T follicular helper cell (primary cell): ENCODE results near the gene PRDM16.

ENCODE experiments used
- DNase-seq: peaks from one replicate; pipeline ENCODE4 v3.0.0-alpha.2; 2020; ENCODE audit warnings: low read depth

PRDM16 gene

GRCh38 chr1:3373700-3374405 lies 304.9 kb downstream of the PRDM16 start:
- no peak for DNase-seq

DNA sequence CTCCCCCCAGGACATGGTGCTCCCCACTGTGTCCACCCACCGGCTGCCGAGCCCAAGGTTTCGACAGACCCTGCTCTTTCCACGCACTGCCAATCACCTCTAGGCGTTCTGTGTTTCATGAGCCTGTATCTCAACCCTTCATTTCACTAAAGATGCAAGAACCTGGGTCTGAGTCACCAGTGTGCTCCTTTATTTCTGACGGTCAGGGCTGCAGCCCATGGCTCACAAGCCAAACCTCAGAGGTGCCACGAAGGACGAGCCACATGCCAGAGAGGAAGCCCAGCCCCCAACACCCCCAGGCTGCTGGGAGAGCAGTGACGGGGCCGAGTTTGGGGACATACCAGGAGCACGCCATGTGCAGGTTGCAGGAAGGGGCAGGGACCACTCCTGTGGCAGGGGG lies 306.2 kb downstream of the PRDM16 start:
- no peak for DNase-seq

GRCh38 chr1:3377166-3377565 lies 308.2 kb downstream of the PRDM16 start:
- no peak for DNase-seq

DNA sequence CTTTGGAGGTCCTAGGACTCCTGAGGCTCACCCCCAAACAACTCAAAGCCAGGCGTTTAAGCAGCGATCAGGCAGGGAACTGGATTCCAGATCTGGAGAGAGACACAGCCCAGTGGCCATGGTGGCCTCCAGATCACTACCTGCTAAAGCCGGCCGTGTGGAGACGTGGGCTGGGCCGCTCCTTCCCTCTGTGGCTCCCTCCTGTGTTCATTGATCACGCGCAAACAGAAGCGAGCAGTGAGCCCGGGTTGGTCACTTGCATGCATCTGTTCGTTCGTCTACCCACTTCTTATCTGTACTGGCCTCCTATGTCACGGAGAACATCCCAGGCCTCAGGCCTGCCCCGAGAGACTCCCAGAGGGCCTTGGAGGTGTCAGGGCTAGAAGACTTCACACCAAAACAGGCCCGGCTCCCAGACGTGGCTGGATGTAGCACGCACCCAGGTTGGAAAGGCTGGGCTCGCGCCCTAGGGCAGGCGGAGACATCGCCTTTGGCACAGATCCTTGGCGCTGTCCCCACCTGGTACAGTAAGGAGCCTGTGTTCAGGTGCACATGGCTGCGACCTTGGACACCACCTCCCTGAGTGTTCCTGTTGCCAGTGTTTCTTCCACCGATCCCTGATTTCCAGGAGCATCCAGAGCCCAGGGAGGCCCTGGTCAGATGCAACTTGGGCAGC lies 308.7 kb downstream of the PRDM16 start:
- no peak for DNase-seq

- DNase-seq, result no peak
These were observed 309.6 kb downstream of the PRDM16 start for GRCh38 chr1:3378411-3379208.

- no peak for DNase-seq
These were observed 310.9 kb downstream of the PRDM16 start for GRCh38 chr1:3379934-3380333.

- no peak for DNase-seq
These were observed 311.5 kb downstream of the PRDM16 start for GRCh38 chr1:3380469-3380868.

GRCh38 chr1:3381901-3382300 lies 312.9 kb downstream of the PRDM16 start:
- DNase-seq, result no peak

DNA sequence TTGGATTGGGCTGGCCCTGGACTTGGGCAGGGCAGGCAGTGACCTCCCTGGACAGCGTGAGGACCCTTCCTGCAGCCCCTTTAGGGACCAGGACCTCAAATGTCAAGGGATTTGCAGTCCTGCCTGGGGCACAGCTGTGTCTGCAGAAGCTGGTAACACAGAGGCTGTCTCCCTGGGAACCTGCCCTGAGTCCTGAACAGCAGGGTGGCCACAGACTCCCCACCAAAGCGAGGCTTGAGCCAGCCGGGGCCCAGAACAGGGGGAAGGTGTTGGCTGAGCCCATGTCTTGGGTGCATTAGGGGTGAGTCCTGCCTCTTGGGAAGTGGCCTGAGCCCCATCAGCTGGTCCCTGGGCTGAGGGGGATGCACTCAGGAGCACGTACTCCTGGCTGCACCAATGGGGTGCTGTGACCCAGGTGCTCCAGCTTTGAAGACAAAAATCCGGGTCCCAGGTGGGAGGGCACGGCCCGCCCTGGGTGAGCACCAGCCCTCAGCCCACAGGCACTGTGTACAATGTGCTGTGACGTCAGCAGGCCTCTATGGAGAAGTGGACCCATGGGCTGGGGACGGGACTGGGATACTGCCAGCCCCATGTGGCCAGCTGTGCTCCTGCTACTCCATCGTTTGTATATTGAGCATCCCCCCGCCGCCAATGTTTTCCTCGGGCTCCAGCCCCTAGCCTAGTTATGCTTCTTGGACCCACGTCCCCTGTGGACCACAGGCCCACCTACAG lies 313.5 kb downstream of the PRDM16 start:
- no peak for DNase-seq

- no peak for DNase-seq
These were observed 314.7 kb downstream of the PRDM16 start for GRCh38 chr1:3383679-3384078.

DNA sequence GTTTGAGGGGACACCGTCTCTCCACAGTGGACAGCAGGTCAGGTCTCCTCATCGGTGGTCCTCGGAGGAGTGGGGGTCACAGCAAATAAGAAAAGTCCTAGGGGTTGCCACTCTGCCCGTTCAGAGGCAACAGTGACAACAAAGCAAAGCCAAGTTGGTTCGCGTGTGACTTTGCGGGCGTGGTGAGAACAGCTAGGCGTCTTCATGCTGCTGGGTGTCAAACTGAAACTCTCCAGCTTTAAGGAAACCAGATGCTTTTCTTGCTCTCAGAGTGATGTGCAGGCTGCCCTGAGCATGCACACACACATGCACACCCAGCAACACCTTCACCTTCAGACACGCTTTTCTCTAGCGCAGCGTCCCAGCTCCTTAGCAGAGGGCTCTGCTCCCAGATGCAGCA lies 315.4 kb downstream of the PRDM16 start:
- no peak for DNase-seq

GRCh38 chr1:3386205-3387002 lies 317.4 kb downstream of the PRDM16 start:
- DNase-seq, result no peak

DNA sequence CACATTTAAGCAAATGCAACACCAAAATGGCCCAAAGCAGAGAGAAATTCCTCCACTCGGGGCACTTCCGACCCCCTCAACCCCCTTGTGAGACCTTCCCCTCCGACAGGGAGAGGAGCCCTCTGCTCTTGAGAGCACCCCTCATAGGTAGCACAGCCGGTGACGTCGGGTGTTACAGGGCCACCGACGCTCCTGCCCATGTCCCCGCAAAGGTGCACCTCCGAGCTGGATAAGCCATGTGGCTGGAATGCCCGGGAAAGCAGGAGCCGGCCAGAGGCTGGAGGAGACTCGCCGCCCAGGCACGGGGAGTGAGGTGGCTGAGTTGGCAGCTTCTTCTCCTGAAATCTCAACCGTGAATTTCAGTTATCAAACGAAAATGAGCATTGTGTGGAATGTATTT lies 318.4 kb downstream of the PRDM16 start:
- no peak for DNase-seq

GRCh38 chr1:3389093-3389833 lies 320.3 kb downstream of the PRDM16 start:
- no peak for DNase-seq

DNA sequence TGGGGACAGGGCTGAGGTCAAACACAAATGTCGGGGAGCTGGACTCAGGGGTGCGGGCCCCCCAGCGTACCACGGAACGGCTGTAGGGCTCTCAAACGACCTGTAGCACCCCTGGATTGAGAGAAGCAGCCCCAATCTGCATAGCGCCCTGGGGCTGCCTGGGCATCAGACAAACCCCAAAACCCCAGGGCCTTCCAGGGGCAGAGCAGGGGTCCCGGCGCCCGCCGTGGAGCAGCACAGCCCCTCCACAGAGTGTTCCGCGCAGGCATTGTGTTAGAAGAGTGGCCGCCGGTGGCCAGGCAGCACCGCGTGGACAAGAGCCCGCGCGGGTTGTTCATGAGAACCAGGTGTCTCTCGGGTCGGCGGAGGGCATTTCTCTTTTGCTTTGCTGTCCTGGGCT lies 321.3 kb downstream of the PRDM16 start:
- DNase-seq, result no peak

- DNase-seq, result no peak
These were observed 322.7 kb downstream of the PRDM16 start for GRCh38 chr1:3391711-3392110.

- DNase-seq, result no peak
These were observed 324.3 kb downstream of the PRDM16 start for GRCh38 chr1:3393024-3393986.

DNA sequence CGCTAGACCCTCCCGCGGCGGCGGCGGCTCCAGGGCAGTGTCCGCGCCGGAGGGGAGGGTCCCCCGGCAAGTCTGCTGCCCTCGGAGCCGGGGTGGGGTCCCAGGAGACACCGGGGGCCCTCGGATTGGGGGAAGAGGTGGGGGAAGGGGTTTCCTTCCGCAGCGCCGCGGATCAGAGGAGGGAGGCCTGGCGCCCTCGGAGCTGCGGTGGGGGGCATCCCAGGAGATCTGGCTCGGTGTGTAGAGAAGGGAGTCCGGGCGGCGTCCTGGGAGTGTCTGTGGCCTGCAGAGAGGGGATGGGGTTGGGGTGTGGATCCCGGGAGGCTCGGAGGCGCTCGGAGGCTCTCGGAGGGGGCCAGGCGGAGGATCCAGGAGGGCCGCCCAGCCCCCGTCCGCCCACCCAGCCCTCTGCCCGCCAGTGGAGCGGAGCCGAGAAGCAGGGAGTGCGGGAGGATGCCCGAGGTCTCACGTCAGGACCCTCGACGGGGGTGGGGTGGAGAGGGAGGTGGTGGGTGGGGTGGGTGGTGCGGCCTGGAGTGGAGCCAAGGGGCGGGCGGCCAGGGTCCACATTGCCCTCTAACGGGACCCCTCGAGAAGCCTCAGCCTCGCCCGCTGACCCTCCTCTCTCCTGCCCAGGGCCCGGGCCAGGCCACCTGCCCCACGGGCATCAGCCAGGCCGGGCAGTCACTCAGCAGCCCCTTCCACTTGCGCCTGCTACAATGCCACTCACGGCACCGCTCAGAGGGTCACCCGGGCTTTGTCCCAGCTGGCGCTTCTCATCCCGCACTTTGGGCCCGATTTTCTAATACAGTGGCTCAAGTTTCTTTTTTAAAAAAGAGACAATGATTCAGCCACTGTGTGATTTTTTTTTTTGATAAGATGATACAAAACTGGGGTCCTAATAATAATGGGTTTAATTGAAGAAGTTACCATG lies 325.3 kb downstream of the PRDM16 start:
- DNase-seq, result no peak
